GM08714 (cell line): Measurements from ENCODE around the gene PKHD1.

Experiments
- H3K4me3 ChIP-seq: fragments of 200-500 bp; sonication (Bioruptor generic); 2 replicates; pipeline ENCODE4 v1.5.1; 2014; ENCODE audit warnings: mild to moderate bottlenecking, low read length, inconsistent platforms
- ZNF274 ChIP-seq: IDR thresholded peaks from 2 replicates; pipeline ENCODE4 v1.6.1; 2012; ENCODE audit warnings: mild to moderate bottlenecking, low read depth, low read length

Gene PKHD1

DNA sequence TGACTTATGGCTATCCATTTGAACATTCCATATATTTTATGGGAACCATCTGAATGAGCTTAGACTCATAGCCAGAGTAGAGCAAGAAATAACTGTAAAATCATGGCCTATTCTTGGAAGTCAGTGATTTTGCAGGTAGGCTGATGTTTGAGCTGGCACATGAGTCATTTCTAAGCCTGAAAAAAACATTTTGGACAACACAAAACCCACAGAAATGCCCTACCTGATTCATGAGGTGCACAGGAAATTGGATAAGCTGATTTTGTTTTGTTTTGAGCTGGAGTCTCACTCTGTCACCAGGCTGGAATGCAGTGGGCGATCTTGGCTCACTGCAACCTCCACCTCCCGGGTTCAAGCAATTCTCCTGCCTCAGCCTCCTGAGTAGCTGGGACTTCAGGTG, 443.0 kb downstream of the PKHD1 start:
- TF ChIP-seq ZNF274 = no peak
- H3K4me3 ChIP-seq = no peak overlapping the region

DNA sequence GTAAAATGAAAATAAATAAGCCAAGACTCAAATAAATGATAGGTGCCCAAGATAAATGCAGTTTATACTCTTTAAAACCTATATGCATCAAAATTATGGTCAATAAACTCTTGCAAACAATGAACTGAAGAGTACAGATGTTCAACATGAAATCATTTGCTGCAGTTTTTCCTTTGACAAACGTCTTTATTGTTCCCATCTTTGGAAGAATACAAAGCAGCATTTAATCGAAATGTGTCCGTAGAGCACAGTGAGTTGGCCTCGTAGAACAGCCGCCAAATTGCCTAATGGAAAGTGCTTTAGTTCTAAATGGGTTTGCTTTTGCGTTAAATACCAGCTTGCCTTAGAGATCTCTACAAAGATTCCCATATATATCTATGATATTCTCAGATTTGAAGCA, 447.4 kb downstream of the PKHD1 start:
- no peak for TF ChIP-seq ZNF274
- H3K4me3 ChIP-seq = no peak overlapping the region

DNA sequence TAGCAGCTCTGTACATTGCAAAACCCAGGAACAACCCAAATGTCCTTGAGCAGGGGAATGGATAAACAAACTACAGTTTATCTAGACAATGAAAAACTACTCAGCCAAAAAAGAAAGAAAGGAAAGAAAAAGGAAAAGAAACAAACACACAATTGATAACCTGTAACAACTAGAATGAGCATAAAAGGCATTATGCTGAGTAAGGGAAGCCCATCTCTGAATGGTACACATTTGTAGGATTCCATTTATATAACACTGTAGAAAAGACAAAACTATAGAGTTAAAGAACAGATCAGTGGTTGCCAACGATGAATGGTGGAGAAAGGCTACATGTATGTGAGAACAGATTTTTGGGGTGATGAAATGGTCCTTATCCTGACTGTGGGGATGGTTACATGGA, 454.0 kb downstream of the PKHD1 start:
- H3K4me3 ChIP-seq = no peak overlapping the region
- no peak for TF ChIP-seq ZNF274

DNA sequence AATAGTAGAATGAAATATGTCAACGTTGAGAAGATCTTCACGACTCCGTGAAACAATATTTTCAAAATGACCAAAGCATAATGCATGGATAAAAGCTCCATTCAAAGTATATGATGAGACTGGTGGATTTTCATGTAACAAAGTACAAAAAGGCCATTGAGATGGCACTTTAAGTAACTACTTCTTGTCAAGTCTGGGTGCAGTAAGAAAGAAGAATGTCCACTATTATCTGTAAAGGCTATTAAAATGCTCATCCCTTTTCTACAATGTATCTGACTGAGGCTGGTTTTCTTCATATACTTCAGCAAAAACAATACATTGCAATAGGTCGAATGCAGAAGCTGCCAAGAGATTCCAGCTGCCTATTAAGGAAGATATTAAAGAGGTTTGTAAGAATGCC, 457.4 kb downstream of the PKHD1 start:
- no peak overlapping the region for H3K4me3 ChIP-seq
- TF ChIP-seq ZNF274 = no peak

DNA sequence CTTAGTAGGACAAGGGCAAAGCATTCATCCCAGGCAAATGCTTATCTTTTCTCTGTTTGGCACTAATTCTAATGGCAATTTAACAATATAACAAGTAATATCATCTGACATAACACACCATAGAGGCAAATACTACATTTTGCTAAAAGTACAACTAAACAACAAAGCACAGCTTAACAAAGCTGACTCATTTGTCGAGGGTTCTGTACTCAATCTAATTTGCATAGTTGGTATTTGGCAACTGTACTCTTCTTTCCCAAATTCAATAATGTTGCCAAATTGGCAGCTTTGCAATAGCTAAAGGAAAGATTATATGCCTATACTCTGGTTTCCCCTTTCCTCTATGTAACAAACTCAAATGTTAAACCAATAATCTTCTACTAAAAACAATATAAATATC, 461.0 kb downstream of the PKHD1 start:
- no peak for TF ChIP-seq ZNF274
- H3K4me3 ChIP-seq = no peak overlapping the region

DNA sequence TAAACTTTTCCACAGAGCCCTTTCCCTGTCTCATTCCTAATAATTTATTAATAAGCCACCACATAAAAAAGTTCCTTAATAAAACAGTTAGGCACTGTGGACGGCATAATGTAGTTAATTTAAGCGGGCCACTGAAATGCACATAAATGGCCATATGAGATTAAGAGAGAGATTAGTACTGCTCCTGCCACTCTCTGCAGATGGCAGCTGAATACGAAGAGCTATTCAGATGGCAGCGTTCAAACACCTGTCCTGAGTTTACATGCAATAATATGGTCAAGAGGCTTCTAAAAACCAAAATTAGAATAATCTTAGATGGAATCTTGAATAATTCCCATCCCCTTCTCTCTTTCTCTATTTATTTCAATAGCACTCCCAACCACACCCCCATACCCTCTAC, 461.8 kb downstream of the PKHD1 start:
- no peak overlapping the region for H3K4me3 ChIP-seq
- no peak for TF ChIP-seq ZNF274

DNA sequence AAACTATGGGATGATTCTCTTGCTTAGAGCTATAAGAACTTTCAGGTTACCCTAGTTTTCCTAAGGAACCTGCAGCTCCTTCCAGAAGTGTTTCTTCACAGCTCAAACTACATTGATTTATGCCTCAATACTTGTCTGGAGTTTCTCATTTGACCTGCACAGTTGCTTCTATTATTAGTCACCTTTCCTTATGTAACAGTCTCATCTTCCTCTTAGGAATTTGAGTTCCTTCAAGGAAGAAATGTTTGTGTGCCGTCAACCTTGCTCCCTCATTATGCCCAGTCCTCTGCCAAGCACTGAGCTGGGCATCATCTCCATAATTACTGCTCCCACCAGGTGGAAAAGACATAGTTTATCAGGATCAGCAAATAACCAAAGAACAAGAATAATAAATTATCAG, 466.4 kb downstream of the PKHD1 start:
- no peak for TF ChIP-seq ZNF274
- H3K4me3 ChIP-seq = no peak overlapping the region

DNA sequence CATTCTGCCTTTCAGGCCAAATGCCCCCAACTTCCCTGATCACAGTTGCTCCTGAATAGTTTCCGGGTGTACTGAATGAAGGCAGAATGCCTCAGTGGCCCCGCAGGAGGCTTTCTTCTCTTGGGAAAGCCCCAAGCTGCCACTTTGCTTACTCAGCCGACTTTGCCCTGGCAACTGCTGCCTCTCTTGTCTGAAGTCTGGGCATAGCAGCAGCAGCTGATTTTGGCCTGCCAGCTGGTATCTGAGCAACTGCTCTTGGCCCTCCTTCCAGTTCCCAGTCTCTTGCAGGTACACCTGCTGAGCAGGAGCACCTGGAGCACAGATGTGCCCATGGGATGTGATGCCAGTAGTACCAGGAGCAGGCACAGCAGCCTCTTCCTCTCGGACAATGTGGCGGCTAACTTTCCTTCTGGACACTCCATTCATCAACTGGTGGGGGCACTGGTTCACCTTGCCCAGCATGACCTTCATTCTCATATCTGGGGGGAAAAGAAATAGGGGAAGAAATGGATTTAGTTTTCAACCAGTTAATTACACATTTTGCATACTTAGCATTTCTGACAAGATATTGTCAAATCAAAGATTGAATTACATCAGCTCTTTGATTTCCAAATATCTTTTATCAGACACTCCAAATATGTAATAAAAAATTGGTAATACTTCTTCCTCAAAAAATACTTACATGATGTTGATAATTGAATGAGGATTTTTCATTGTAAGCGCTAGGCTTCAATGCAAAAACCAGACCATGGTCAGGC, 468.2 kb downstream of the PKHD1 start:
- TF ChIP-seq ZNF274 = no peak
- no peak overlapping the region for H3K4me3 ChIP-seq

DNA sequence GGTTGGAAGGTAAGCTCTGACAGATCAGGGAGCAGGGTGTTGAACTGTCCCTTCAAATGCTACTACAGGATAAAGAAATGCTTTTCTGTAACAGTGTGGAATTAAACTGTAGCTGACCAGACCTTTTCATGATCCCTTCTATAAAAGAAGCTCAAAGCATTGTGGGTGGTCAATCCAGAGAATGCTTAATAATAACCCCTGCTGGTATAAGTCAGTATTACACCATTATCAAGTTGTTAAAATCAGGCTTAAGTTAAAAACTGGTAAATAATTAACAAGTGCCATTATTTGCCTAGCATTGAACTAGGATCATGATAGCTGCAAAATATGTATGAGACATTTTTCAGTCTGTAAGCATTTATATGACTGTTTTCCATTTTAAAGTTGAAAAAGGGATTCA, 468.9 kb downstream of the PKHD1 start:
- no peak overlapping the region for H3K4me3 ChIP-seq
- TF ChIP-seq ZNF274 = no peak

DNA sequence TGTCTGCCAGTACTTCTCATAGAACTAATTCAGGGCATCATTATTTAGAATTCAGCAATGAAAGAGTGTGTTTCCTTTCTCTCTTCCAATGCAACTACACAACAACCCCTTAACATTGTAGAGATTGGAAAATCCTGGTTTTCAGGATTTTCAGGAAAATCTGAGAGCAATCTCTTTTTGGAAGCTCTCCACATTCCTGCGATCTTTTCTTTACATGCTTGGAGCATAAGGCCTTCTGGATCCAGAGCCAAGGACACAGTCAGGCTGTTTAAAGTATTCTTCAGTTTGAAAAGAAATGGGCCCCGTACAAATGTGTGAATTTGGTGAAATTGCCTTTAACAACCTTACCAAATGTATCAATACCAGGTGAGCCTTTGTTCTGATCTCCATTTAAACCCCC, 469.7 kb downstream of the PKHD1 start:
- H3K4me3 ChIP-seq = no peak overlapping the region
- TF ChIP-seq ZNF274 = no peak

DNA sequence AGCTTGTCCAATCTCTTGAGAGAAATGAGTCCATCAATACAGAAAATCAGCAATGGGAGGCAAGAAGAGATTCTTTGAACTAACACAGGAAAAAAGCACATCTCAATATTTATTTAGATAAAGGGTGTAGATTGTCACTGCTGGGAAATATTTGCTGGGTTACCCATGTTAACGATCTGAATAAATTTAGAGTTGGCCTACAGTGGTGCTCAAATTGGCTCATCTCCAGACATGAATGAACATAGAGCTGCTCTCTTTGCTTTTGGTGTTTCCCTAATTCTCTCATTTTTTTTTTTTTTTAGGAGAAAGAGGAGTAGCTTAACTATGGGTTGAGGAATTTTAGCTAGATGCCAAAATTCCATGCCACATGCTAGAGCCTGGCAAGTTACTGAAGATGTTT, 471.2 kb downstream of the PKHD1 start:
- TF ChIP-seq ZNF274 = no peak
- H3K4me3 ChIP-seq = no peak overlapping the region

DNA sequence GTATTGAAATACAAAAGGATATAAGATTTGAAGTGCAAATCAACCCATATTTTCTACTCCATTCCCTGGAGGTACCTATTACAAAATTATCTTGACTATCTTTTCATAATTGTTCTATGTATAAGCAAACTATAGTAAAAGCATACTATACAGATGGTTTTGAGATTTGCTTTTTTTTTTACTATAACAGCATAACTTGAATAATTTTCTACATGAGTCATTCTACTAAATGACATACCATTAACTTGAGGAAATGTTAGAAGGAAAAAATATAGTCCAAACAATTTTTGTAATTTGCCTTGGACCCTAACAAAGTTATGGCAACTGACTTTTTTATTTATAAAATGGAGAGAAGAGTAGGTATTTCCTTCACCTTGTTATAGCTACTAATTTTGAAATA, 472.7 kb downstream of the PKHD1 start:
- no peak for TF ChIP-seq ZNF274

DNA sequence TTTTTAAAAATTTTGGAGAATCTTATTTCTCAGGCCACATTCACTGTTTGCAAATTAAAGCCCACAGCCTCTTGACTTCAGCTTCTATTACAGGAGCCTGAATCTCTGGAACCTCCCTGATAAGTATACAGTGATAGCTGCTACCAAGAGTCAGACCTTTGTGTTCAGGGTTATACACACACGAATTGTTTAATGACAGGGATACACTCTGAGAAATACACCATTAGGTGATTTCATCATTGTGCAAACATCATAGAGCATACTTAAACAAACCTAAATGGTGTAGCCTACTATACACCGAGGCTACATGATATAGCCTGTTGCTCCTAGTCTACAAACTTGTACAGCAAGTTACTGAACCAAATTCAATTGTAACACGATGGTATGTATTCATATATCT, 473.9 kb downstream of the PKHD1 start:
- no peak for TF ChIP-seq ZNF274
- no peak overlapping the region for H3K4me3 ChIP-seq

More for the DNA sequence above, 472.7 kb downstream of the PKHD1 start:
- H3K4me3 ChIP-seq = no peak overlapping the region

DNA sequence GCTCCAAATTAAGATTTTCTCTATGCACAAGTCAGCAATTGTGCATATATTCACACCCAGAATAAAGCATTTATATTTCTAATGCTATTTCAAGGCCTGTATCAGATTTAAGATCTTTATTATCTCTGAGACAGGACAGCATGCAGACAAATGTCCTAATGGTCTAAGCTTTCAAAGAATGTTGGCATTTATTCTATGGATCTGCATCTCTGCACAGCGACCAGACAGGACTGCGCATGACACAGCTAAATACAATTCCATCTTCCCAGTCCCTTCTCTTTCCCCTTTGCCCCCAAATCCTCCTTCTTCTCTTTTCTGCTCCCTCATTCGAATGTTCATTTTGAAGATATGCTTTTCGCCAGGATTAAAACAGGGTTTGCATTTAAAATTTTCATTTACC, 478.5 kb downstream of the PKHD1 start:
- no peak for TF ChIP-seq ZNF274

DNA sequence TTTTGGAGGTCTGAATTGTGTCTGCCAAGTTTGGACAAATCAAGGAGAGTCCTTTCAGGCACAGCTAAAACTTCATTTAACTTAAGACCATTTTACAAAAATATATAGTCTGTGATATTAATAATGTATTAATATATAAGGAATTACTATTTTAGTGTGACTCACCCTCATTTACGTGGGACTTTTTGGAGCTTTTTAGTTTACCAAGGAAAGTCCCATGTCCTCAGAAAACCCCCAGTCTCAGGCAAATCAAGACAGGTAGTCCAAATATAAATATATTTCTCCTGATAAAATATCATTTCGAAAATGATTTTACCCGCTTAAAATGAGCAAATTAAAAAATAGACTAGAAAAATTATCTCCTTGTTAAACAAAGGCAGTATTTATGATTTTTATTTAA, 479.0 kb downstream of the PKHD1 start:
- no peak overlapping the region for H3K4me3 ChIP-seq
- no peak for TF ChIP-seq ZNF274

More for the DNA sequence above, 478.5 kb downstream of the PKHD1 start:
- no peak overlapping the region for H3K4me3 ChIP-seq

DNA sequence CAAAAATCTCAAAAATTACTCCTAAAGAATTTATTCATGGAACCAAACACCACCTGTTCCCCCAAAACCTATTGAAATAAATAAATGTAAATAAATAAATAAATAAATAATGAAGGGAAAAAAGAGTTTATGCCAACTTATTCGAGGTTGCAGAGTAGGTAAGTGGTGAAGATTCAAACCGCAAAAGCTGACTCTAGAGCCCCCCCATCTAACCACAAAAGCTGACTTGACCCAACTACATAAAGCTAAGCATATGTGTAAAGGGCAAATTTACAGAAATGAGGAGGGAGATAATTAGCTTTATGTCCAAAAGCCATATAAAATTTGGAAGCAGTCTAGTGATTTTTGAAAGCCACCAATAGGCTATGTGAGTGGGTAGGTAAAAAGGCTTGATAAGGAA, 486.9 kb downstream of the PKHD1 start:
- TF ChIP-seq ZNF274 = no peak
- H3K4me3 ChIP-seq = no peak overlapping the region
